ENCODE data around the gene TSPAN31.

DNA sequence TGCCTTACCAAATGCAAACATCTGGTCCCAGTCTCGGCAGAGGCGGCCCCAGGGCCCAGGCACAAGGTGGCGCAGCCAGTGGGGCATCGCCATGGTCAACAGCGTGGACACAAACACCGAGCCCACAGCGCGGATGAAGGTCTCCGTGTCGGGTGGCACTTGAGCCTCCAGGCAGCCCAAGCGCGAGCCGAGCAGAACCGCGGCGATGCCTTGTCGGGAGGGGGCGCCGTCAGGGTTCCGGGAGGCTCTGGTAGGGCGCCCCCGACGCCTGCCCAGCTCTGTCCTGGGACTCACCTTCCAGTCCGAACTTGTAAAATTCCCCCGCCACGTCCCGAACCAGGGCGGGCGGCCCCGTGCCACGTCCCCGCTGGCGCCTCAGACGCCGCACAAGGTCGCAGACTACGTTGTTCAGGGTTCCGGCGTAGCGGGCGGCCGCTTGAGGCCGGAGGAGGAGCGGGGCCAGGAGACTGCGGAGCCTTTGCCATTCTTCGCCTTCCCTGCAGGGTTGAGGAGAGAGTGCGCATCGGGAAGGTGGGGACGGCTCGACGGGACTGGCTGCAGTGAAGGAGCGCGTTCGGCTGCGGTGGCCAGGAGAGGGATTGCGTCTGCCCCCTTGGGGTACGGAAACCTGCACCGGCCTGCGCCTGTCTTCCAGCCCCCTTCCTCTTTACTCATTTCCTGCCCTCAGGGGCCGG lies 20.3 kb downstream of the TSPAN31 start:
- TF ChIP-seq, protein P1, sequence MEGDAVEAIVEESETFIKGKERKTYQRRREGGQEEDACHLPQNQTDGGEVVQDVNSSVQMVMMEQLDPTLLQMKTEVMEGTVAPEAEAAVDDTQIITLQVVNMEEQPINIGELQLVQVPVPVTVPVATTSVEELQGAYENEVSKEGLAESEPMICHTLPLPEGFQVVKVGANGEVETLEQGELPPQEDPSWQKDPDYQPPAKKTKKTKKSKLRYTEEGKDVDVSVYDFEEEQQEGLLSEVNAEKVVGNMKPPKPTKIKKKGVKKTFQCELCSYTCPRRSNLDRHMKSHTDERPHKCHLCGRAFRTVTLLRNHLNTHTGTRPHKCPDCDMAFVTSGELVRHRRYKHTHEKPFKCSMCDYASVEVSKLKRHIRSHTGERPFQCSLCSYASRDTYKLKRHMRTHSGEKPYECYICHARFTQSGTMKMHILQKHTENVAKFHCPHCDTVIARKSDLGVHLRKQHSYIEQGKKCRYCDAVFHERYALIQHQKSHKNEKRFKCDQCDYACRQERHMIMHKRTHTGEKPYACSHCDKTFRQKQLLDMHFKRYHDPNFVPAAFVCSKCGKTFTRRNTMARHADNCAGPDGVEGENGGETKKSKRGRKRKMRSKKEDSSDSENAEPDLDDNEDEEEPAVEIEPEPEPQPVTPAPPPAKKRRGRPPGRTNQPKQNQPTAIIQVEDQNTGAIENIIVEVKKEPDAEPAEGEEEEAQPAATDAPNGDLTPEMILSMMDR (IDR thresholded peaks at IDR 0.05), result no peak
- TF ChIP-seq POLR2A (IDR thresholded peaks at IDR 0.05) (no peak), EP300 (IDR thresholded peaks at IDR 0.05) (no peak)

Measured in sigmoid colon (tissue), 4 donors.